Stimulated activated CD4-positive, alpha-beta T cell treated with anti-CD3 and anti-CD28 coated beads, Interleukin-12 subunit alpha, Interleukin-12 subunit beta, amount 100 ng/mL, for 4 hours (primary cell): ENCODE data around the gene FEZ2.

Experiments used
- DNase-seq: peaks from one replicate; pipeline ENCODE4 v3.0.0-alpha.2; 2020

Gene FEZ2

DNA sequence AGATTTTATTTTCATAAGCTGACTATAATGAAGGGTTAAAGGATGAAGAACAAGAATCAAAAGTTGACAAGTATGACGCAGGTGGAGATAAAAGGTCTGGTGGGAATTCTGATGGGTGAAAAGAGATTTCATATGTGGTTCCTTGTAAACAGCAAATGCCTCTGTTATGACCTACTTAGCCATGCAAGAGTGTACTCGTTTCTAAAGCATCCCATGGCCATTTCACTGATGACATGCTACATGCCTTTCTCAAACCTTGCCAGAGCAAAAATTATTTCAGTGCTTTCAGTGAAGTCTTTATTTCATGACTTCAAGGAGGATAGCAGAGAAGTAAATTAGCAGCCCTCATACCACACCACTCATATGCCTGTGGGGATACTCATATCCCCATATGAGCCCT is 71.7 kb downstream of the FEZ2 start:
- no peak for DNase-seq

- no peak for DNase-seq
These were observed 72.7 kb downstream of the FEZ2 start for GRCh38 chr2:36525245-36525644.

GRCh38 chr2:36523153-36523552 is 74.8 kb downstream of the FEZ2 start:
- DNase-seq, result no peak

GRCh38 chr2:36520431-36520830 is 77.5 kb downstream of the FEZ2 start:
- DNase-seq, result no peak

DNA sequence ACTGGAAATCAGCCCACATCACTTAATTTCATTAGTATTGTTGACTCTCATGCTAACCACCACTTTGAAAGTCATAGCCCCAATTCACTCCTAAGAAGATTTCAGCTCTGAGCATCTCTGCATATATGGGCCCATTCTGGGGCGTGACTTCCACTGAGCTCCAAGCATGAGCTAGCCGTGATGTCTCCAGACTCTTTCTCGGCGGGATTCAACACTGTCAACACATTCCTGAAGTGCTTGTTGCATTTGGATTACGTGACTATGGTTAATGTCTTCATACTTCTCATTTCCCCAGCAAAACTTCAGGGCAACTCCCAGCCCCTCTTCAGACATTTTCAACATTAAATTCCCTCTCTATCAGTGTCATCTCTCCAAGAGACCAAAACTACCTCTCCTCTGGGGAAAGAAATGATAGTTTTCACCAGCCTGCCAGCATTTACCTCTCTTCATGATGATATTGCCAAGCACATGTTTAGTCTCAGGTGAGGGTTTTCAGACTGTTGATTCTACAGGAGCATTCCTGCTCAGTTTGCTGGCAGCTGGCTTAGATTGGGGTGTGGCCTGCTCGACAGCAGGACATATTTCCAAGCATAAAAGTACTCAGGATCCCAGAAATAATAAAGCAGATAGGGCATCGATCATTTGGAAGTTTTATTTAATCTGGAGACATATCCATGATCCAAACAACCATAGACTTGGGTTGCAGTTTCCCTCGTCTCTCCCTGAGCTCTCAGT is 81.7 kb downstream of the FEZ2 start:
- no peak for DNase-seq

DNA sequence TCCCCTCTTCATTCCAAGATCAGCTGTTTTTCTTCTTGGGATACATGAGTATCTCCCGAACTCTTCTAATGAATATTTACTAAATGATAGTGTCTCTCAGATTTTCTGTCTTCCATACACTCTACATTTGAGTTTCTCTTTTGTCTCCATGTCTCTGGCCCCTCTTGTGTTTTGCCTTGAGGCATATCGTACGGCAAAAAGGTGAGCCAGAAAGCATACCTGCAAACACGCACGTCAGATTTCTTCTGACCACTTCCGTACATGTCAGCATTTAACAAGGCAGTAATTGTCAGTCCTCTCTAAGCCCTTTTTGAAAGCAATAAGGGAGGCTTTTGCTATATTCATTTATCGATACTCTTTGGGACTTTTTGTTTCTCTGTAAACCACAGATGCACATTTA is 82.4 kb downstream of the FEZ2 start:
- no peak for DNase-seq

- DNase-seq, result no peak
These were observed 84.3 kb downstream of the FEZ2 start for GRCh38 chr2:36513661-36514060.

GRCh38 chr2:36512705-36513104 is 85.3 kb downstream of the FEZ2 start:
- DNase-seq, result no peak

DNA sequence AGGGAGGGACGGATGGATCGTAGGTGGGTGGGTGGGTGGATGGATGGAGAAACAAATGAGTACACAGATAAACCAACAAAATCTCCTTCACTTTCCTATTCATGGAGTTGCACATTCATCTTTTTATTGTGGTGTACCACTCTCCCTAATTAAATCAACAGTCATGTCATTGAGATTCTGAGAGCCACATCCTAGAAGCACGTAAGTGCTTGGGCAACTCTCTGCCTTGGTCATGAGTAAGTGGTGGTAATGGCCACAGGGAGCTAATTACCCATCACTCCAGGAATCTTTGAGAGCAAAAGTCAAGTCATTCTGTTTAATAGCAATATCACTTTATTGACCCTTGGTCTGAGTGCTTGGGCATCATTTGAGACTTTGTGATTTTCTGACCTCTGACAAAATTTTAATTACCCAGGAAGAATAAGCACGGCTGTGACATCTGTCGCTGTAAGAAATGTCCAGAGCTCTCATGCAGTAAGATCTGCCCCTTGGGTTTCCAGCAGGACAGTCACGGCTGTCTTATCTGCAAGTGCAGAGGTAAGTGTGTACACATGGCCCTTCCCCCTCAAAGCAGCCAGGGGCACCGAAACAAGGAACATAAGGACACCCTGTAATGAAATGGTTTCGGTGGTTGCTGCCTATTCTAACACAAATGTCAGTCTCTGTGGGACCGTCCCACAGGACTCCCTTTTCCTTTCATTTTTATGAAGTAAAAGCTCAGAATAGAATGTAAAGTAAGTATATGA is 85.9 kb downstream of the FEZ2 start:
- DNase-seq, result no peak

DNA sequence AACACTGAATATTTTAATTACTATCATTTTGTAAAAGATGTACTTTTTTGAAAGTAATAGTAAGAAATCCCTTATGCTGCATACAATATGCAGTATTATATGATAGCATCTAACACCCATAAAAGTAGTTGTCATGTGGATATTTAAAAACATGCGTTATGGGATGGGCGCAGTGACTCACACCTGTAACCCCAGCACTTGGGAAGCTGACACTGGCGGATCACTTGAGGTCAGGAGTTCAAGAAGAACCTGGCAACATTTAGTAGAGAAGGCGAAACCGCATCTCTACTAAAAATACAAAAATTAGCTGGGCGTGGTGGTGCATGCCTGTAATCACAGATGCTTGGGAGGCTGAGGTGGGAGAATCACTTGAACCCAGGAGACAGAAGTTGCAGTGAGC is 88.9 kb downstream of the FEZ2 start:
- DNase-seq, result no peak

DNA sequence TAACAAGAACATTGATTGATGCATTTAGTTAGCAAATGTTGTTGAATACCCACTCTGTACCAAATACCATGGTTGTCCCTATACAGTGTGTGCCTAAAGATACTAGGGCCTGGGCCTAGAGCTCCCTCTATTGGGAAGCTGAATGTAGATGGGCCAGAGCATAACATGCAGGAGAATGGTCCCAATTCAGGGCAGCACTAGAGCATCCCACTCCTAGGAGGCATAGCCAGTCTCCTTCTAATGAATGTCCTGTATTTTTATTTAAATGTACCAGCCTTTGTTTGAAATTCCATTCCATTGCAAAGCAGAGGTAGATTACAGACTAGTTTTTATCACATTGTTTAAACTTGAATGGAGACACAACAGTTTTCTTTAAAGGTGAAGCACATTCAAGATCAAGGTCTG is 90.6 kb downstream of the FEZ2 start:
- peak; percentile 8 for DNase-seq
